ENCODE results near the gene NUDT19. TPM values are rescaled to one million over a fixed set of nuclear protein-coding genes. Genes with fewer than 3 reads are reported as not detected.
"Not testable (repeated sequence)": the region's sequence is repeated elsewhere in the genome, so short reads cannot be mapped to it uniquely, and the experiment has no call there.

The NUDT19 gene
- total and polyA plus RNA-seq, 2 donors (not counting 3 experiments of a cell fraction or from before 2014, with no cell fraction given), result 6.6 to 14.0 TPM

DNA sequence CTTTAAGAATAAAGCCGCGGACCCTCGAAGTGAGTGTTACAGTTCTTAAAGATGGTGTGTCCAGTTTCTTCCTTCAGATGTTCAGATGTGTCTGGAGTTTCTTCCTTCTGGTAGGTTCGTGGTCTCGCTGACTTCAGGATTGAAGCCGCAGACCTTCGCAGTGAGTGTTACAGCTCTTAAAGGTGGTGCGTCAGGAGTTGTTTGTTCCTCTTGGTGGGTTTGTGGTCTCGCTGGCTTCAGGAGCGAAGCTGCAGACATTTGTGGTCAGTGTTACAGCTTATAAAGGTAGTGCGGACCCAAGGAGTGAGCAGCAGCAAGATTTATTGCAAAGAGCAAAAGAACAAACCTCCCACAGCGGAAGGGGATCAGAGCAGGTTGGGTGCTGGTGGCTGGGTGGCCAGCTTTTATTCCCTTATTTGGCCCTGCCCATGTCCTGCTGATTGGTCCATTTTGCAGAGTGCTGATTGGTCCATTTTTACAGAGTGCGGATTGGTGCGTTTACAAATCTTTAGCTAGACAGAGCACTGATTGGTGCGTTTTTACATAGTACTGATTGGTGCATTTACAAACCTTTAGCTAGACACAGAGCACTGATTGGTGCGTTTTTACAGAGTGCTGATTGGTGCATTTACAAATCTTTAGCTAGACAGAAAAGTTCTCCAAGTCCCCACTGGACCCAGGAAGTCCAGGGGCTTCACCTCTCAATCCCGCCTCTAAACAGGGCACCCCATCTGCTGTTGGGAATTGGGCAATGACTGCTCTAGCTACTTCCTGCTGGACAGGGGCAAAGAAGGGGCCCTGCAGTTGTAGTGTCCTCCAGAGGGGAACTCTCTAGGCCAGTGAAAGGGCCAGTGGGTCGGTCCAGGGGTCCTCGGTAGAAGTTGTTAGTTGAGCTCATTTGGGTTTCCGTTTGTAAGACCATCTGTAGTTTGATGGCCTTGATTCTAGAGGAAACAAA lies 1.8 kb downstream of the NUDT19 start:
- H3K4me1 ChIP-seq (ENCODE audit: control insufficient read depth, extremely low read depth, insufficient read depth, low read length), result peaks cover 21% of the 10 kb centered on the region
- H2AFZ ChIP-seq (ENCODE audit: low read depth, low read length); dilution Hi-C loops (cut with MboI; ENCODE audit: extremely low pct_ligation_motif_present, low sequenced_read_pairs); H3K9ac ChIP-seq (replicated peaks; ENCODE audit: extremely low read depth, insufficient read depth, low read length); FAIRE-seq; CTCF ChIA-PET; H3K9me1 ChIP-seq (replicated peaks; ENCODE audit: control insufficient read depth, extremely low read depth, insufficient read depth, low read length); intact Hi-C loops (cut with micrococcal nuclease); H3K27ac ChIP-seq (ENCODE audit: insufficient read depth, low read depth, low read length); H3K36me3 ChIP-seq (ENCODE audit: control insufficient read depth in 2 of 2, extremely low read depth in 1 of 2, insufficient read depth in 2 of 2, low read length in 2 of 2); H3K27me3 ChIP-seq (ENCODE audit: control insufficient read depth in 2 of 2, insufficient read depth in 2 of 2, low read length in 2 of 2); H4K20me1 ChIP-seq (replicated peaks; ENCODE audit: control insufficient read depth, extremely low read depth, insufficient read depth, low read length); POLR2A ChIA-PET; H3K9me3 ChIP-seq (replicated peaks; ENCODE audit: control insufficient read depth, insufficient read depth, low read length); DNase-seq (ENCODE audit: low read depth, low spot score): not testable (repeated sequence)
- H3K4me3 ChIP-seq (replicated peaks in 1 of 3; ENCODE audit: insufficient read depth in 1 of 3, low read depth in 1 of 3, low read length in 3 of 3), result peak overlapping the region in 2 of 3 experiments; percentile 34 to 57
- peak overlapping the region; percentile 81 for H3K4me2 ChIP-seq (ENCODE audit: insufficient read depth, low read length)
- peaks cover 54% of the 10 kb centered on the region for H3K79me2 ChIP-seq (ENCODE audit: control insufficient read depth, insufficient read depth, low read length)
- TSS peak; percentile 28 for BruUV-seq (replicated peaks)

DNA sequence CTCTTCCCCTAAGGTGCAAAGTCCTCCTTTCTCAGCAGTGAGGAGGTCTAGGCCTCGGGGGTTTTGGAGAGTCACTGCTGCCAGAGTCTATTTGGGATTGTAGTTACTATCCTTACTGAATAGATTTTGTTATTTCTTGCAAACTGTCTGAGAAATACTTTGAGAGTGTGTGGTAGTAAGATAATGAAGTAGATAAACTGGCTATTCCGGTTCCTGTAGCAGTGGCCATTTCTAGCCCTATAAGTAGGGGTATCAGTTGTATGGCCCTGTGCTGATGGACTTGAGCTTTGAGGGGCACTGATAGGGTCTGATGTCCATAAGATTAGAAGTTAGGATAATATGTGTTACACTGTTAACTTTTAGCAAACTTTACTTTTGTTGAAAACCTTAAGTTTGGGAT lies 2.7 kb downstream of the NUDT19 start:
- H4K20me1 ChIP-seq (replicated peaks; ENCODE audit: control insufficient read depth, extremely low read depth, insufficient read depth, low read length); H3K27ac ChIP-seq (ENCODE audit: insufficient read depth, low read depth, low read length); H3K27me3 ChIP-seq (ENCODE audit: control insufficient read depth in 2 of 2, insufficient read depth in 2 of 2, low read length in 2 of 2); H3K9me3 ChIP-seq (replicated peaks; ENCODE audit: control insufficient read depth, insufficient read depth, low read length); POLR2A ChIA-PET; H3K9me1 ChIP-seq (replicated peaks; ENCODE audit: control insufficient read depth, extremely low read depth, insufficient read depth, low read length); intact Hi-C loops (cut with micrococcal nuclease); DNase-seq (ENCODE audit: low read depth, low spot score); H3K9ac ChIP-seq (replicated peaks; ENCODE audit: extremely low read depth, insufficient read depth, low read length); BruUV-seq (replicated peaks); H2AFZ ChIP-seq (ENCODE audit: low read depth, low read length); H3K36me3 ChIP-seq (ENCODE audit: control insufficient read depth in 2 of 2, extremely low read depth in 1 of 2, insufficient read depth in 2 of 2, low read length in 2 of 2); CTCF ChIA-PET; dilution Hi-C loops (cut with MboI; ENCODE audit: extremely low pct_ligation_motif_present, low sequenced_read_pairs): not testable (repeated sequence)
- Histone ChIP-seq H3K4me3 (replicated peaks in 1 of 3; ENCODE audit: insufficient read depth in 1 of 3, low read depth in 1 of 3, low read length in 3 of 3) (peak overlapping the region in 1 of 3 experiments; percentile 47), H3K79me2 (ENCODE audit: control insufficient read depth, insufficient read depth, low read length) (peaks cover 59% of the 10 kb centered on the region), H3K4me2 (ENCODE audit: insufficient read depth, low read length) (peak overlapping the region; percentile 50), H3K4me1 (ENCODE audit: control insufficient read depth, extremely low read depth, insufficient read depth, low read length) (peaks cover 21% of the 10 kb centered on the region)
- peak; percentile 8 for FAIRE-seq

DNA sequence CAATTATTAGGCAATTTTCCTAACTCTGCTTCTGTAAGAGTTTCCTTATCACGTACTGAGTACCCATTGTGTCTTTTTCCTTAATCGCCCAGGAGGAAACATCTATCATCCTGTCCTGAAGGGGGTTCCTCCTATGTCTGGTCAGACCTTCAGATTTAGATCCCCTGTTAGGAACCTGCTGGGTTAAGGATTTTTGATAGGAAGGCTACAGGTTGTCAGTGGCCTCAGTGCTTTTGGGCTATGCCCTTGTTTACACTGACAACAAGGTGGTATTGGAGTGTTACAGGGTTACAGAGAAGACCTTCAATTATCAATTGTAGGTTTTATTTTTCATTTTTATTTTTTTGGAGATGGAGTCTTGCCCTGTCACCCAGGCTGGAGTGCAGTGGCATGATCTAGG lies 3.2 kb downstream of the NUDT19 start:
- Histone ChIP-seq H3K4me3 (replicated peaks in 1 of 3; ENCODE audit: insufficient read depth in 1 of 3, low read depth in 1 of 3, low read length in 3 of 3) (peak overlapping the region in 1 of 3 experiments; percentile 18), H3K4me1 (ENCODE audit: control insufficient read depth, extremely low read depth, insufficient read depth, low read length) (peaks cover 21% of the 10 kb centered on the region), H3K4me2 (ENCODE audit: insufficient read depth, low read length) (peak overlapping the region; percentile 50), H3K79me2 (ENCODE audit: control insufficient read depth, insufficient read depth, low read length) (peaks cover 64% of the 10 kb centered on the region)
- H3K36me3 ChIP-seq (ENCODE audit: control insufficient read depth in 2 of 2, extremely low read depth in 1 of 2, insufficient read depth in 2 of 2, low read length in 2 of 2); H3K27ac ChIP-seq (ENCODE audit: insufficient read depth, low read depth, low read length); H3K9ac ChIP-seq (replicated peaks; ENCODE audit: extremely low read depth, insufficient read depth, low read length); POLR2A ChIA-PET; CTCF ChIA-PET; FAIRE-seq; H3K27me3 ChIP-seq (ENCODE audit: control insufficient read depth in 2 of 2, insufficient read depth in 2 of 2, low read length in 2 of 2); H3K9me3 ChIP-seq (replicated peaks; ENCODE audit: control insufficient read depth, insufficient read depth, low read length); DNase-seq (ENCODE audit: low read depth, low spot score); dilution Hi-C loops (cut with MboI; ENCODE audit: extremely low pct_ligation_motif_present, low sequenced_read_pairs); intact Hi-C loops (cut with micrococcal nuclease); H2AFZ ChIP-seq (ENCODE audit: low read depth, low read length); BruUV-seq (replicated peaks); H4K20me1 ChIP-seq (replicated peaks; ENCODE audit: control insufficient read depth, extremely low read depth, insufficient read depth, low read length); H3K9me1 ChIP-seq (replicated peaks; ENCODE audit: control insufficient read depth, extremely low read depth, insufficient read depth, low read length): not testable (repeated sequence)

DNA sequence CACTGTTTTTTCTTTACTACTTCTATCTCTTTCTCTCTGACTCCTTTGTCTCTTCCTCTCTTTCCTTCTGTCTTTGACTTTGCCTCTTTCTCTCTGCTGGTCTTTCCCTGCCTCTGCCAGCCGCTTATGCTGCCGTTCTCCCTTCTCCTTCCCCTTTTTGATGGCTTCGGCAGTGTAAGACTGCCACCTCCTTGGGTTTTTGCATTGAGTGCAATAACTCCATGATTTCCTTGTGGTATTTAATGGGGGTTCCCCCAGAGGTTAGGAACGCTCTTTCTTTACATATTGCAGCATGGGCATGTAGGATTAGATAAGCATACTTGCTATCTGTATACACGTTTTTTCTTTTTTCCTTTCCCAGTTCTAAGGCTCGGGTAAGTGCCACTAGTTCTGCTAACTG lies 3.9 kb downstream of the NUDT19 start:
- H3K9ac ChIP-seq (replicated peaks; ENCODE audit: extremely low read depth, insufficient read depth, low read length); intact Hi-C loops (cut with micrococcal nuclease); H4K20me1 ChIP-seq (replicated peaks; ENCODE audit: control insufficient read depth, extremely low read depth, insufficient read depth, low read length); H3K4me3 ChIP-seq (replicated peaks in 1 of 3; ENCODE audit: insufficient read depth in 1 of 3, low read depth in 1 of 3, low read length in 3 of 3); H3K9me3 ChIP-seq (replicated peaks; ENCODE audit: control insufficient read depth, insufficient read depth, low read length); dilution Hi-C loops (cut with MboI; ENCODE audit: extremely low pct_ligation_motif_present, low sequenced_read_pairs); POLR2A ChIA-PET; H3K9me1 ChIP-seq (replicated peaks; ENCODE audit: control insufficient read depth, extremely low read depth, insufficient read depth, low read length); H3K4me2 ChIP-seq (ENCODE audit: insufficient read depth, low read length); DNase-seq (ENCODE audit: low read depth, low spot score); BruUV-seq (replicated peaks); H2AFZ ChIP-seq (ENCODE audit: low read depth, low read length); H3K36me3 ChIP-seq (ENCODE audit: control insufficient read depth in 2 of 2, extremely low read depth in 1 of 2, insufficient read depth in 2 of 2, low read length in 2 of 2); FAIRE-seq; CTCF ChIA-PET; H3K27ac ChIP-seq (ENCODE audit: insufficient read depth, low read depth, low read length); H3K27me3 ChIP-seq (ENCODE audit: control insufficient read depth in 2 of 2, insufficient read depth in 2 of 2, low read length in 2 of 2): not testable (repeated sequence)
- Histone ChIP-seq H3K79me2 (ENCODE audit: control insufficient read depth, insufficient read depth, low read length) (peaks cover 66% of the 10 kb centered on the region), H3K4me1 (ENCODE audit: control insufficient read depth, extremely low read depth, insufficient read depth, low read length) (peaks cover 21% of the 10 kb centered on the region)
